ENCODE measurements around the gene ADGRG1.

Gene ADGRG1

DNA sequence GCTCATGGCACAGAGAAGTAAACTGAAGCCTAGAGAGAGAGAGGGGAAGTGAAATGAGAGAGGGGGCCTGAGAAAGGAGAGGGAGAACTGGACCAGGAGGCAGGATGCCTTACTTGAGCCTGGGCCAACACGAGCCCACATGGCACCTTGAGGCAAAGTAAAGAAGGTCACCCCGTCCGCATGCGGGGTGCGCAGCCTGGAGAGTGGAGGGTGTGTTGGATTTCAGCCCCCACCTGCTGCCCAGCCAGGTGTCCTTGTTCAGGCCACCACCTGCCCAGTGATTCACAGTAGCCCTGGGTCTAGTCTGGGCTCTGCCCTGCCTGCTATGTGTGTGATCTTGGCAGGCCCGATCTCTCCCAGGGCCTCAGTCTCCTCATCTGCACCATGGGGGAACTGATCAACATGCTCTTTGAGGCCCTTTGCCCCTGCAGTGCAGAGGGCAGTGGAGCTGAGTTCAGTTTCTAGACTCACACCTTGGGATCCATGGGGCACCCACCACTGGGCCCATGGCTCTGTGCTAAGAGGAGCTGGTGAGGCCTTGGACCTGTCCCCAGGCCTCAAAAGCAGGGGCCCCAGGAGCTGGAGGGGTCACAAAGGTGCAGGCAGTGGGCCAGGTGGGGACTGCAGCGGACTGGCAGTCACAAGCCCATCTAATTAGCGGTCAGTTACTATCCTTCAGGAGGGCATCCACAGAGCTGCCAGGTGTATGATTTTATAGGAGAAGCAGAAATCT is 56.4 kb downstream of the ADGRG1 start:
- no peak for DNase-seq

DNA sequence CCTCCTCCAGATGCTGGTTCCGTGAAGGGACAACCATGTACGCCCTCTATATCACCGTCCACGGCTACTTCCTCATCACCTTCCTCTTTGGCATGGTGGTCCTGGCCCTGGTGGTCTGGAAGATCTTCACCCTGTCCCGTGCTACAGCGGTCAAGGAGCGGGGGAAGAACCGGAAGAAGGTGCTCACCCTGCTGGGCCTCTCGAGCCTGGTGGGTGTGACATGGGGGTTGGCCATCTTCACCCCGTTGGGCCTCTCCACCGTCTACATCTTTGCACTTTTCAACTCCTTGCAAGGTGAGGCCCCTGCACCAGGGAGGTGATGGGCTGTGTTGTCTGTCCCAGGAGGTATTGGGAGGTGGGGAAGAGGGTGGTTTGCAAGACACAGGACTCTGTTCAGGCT is 57.2 kb downstream of the ADGRG1 start:
- DNase-seq, result no peak

DNA sequence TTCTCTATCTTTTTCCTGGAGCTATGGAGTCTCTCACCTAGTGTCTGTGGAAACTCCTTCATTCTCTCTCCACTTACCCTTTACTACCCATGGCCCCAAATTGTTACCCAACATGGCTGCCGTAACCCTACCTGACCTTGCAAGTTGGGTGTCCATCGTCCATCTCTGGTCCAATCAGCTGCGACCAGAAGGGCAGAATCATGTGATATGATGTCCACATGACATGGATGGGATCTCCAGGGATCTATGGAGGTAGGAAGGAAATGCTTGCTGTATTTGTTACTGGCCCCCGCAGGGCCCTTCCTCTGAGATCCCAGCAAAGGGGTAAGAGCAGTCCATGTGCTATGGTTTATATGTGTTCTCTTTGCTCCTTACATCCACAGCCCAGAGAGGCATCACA is 58.1 kb downstream of the ADGRG1 start:
- DNase-seq, result no peak

DNA sequence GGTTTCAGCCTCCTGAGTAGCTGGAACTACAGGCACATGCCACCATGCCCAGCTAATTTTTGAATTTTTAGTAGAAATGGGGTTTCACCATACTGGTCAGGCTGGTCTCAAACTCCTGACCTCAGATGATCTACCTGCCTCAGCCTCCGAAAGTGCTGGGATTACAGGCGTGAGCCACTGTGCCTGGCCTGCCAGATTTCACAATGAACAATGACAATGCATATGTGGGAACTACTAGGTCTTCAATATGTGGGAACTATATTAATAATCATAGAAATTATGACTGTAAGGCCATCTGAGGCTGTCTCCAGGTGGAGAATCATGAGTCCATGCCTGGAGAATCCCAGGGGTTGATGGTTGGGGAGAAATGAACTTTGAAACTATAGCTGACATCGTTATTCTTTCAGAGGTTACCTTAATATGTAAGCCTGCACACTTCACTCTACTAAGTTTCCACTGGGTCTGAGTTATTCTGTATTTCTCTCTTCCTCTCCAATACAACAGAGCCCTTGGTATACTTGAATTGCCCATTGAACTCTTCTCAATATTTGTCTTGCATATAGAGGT is 59.0 kb downstream of the ADGRG1 start:
- no peak for DNase-seq

DNA sequence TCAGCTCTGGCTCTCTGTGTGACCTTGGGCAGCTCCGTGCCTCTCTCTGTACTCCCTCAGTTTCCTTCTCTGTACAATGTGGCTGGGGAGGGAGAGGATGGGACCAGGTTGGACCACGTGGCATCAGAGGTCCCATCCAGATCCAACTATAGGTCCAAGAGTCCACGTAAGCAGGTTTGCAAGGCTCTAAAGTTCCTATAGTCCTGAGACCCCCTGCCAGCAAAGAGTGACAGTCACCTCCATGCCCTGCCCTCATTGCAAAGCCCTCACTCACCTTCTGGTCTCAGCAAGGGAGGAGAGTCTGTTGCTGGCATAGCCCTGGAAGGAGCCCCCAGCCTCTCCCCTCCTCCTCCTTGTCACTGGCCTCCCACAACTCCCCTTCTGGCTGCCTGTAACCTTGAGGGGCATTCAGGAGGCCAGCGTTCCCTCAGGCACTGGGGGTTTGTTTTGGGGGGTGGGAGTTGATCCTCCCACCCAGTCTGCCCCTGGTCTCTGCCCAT is 60.1 kb downstream of the ADGRG1 start:
- no peak for DNase-seq

DNA sequence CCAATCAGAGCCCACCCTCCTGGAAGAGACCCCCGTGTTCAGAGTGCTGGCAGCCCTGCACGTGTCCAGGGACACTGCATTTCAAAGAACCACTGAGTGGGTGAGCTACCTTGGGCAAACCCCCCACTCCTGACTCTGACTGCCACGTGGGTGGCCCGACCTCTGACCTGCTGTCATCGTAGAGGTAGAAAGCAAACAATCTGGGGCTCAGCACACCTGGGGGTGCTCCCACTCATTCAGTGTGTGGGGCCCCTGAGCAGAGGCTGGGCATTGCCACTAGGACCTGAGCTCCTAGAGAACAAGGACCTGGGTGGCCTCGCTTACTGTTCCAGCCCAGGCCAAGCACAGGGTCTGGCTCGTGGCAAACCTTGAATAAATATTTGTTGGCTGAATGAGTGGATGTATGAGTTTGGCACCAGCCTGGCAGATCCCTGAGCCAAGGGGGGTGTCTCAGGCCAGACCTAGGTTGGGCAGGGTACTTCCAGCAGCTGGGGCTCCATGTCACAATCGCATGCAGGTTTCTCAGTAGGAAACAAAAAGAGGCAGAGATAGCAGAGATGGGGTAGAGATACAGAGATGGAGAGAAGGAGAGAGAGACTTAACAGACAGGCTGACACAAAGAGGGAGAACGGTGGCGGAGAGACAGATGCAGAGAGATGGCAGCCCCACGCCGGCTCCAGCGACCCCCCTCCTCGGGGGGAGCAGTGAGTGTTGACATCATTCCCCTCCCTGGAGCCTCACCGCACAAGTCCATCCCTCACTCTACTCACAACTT is 60.7 kb downstream of the ADGRG1 start:
- DNase-seq, result no peak

DNA sequence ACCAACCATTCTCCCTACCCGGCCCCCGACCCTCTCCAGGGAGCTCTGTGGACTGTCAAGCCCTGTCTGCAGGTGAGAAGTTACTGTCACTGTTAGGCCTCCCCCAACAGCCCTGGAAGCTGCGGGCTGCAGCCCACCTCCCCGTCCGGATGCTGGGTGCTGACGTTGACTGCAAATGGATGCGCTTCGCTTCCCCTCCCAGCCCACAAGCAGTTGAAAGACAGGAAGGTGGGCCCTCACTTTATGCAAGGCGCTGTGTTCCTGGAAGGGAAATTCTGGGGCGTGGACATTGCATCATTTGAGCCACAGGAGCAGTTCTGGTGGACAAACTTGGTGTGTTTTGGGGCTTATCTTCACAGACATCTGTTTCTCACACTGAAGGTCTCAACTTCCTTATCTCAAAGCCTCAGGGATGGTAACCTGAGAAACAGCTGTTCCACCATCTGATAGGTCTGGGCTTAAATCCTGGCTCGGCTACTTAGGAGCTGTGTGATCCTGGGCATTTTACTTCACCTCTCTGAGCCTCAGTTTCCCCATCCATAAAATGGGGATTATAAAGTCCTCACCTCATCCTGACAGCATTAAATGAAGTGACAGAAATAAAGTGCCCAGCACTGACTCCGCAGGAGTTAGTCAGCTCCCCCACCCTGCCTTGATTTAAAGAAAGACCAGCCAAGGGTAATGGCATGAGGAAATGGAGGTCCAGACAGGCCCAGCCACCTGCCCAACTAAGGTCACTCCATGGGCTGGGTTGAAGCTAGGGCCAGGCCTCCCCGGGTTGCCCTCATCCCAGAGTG is 61.5 kb downstream of the ADGRG1 start:
- DNase-seq, result no peak

DNA sequence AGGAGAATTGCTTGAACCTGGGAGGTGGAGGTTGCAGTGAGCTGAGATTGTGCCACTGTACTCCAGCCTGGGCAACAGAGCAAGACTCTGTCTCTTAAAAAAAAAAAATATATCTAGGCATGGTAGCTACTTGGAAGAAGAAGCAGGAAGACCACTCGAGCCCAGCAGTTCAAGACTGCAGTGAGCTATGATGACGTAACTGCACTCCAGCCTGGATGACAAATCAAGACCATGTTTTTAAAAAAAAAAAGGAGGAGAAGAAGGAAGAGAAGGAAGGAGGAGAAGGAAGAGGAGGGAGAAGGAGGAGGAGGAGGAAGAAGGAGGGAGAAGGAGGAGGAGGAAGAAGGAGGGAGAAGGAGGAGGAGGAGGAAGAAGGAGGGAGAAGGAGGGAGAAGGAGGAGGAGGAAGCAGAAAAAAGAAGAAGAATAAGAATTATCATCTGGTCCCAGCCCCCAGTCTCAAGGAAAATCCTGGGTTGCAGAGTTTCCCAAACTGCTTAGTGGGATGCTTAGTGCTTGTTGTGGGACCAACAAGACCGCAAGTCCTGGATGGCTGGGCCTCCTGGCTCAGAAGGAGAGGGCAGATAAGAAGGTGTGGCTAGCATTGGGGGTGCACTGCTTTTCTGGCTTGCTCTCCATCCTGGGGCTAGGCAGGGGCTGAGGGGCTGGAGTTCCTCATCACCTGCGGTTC is 62.5 kb downstream of the ADGRG1 start:
- DNase-seq, result no peak

DNA sequence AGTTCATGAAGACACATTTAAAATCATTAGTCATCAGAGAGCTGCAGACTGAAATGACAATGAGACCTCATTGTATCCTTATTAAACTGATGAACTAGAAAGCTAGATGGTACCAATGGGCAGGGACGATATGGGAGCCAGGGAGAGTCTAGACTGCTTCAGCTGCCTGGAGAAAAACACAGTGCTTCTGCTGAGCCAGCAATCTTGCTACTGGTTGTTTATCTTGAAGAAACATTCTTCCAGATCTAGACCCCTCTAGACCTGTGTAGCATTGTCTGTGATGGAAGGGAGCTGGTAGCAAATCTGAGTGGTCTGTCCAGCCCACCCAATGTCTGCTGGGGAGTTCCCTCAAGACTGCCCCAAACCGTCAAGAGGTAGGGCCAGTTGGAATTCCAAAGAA is 64.2 kb downstream of the ADGRG1 start:
- no peak for DNase-seq

DNA sequence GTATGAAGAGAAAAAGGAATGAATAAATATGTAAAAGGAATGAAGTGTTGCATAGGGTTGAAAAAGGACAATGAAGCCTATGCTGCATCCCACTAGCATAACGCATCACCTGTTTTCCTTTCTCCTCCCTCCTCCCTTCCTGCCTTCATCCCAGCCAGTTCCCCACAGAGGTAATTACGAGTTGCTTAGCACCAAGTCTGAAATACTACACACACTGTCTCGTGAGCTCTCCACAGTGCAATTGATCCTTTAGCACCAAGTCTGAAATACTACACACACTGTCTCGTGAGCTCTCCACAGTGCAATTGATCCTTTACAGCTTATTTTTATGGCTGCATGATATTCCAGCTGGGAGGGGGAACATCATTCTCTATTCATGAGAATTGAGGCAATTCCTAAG is 65.1 kb downstream of the ADGRG1 start:
- DNase-seq, result no peak

DNA sequence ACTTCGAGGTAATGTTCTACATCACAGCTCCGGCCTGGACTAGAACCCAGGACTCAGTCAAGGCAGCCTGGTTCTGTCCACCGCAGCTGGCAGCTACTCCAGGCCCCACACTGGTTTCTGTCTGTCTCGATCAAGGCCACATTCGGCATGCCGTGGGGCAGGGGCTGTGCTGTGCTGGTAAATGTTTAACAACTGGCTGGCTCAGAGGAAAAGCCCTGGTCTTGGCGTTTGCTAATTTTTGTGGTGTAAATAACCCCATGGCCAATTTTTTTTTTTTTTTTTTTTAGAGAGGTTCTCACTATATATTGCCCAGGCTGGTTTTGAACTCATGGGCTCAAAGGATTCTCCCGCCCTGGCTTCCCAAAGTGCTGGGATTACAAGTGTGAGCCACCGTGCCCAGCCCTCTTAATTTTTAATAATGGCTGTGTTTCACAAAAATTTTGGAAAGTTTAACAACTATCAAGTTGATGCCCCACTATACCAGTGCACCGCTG is 65.8 kb downstream of the ADGRG1 start:
- no peak for DNase-seq

DNA sequence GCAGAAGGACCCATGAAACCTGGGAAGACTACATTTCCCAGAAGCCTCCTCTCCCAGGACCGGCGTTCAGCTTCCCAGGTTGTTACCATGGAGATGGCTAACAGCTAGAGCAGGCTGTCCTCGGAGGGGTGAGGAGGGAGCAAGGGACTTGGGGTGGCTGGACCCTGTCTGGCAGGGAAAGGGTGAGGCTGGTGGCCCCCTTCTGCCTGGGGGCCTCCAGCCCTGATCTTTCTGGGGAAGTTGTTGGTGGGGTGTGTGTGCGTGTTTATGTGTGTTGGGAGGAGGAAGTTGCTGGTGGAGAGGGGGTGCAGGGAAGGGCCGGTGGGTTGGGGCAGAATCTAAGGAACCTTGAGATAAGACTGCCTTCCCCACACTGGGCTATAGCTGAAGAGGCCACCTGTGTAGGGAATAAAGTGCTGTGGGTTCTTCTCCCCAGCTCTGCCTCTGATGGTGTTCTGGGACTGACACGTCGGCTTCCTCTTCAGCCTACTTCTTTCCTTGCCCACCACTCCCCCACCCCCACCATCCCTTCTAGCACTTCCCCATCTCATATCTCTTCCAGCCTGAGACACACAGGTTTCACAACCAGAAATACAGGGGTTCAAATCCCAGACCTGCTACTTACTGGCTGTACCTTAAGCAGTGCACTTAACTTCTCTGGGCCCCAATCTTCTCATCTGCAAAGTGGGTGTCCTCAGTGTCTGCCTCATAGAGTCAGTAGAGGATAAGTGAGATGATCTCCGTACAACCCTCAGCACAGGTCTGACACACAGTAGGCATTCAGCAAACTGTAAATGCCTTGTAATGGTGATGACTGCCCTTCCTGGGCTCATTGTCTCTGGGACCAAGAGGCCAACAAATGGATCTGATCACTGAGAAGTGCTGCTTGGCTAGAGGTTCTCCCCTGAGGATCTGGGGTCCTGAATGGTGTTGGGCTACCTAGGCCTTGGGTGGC is 66.6 kb downstream of the ADGRG1 start, which contains the start of gene DRC7:
DRC7 (plus strand) TSS at position 82 of the 955 bp plus-strand sequence. CDS start 3,144 bp downstream, outside the sequence.
- peak; percentile 61 to 76 for DNase-seq

DNA sequence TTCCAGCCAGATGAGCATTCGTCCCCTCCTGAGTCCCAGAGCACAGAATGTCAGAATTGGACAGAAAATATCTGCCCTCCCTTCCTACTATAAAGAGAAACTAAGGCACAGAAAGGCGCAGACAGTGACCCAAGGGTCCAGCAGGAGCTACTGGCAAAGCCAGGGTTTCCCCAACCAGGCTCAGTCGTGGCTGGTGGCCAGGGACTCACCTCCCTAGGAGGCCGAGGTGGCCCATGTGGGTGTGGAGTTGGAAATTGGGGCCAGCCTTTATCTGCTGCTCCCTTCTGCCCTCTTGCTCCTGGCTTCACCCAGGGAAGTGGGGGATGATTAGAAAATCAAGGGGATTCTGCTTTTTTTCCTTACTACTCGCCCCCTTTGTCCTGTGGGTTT is 67.2 kb downstream of the ADGRG1 start:
- no peak for DNase-seq

DNA sequence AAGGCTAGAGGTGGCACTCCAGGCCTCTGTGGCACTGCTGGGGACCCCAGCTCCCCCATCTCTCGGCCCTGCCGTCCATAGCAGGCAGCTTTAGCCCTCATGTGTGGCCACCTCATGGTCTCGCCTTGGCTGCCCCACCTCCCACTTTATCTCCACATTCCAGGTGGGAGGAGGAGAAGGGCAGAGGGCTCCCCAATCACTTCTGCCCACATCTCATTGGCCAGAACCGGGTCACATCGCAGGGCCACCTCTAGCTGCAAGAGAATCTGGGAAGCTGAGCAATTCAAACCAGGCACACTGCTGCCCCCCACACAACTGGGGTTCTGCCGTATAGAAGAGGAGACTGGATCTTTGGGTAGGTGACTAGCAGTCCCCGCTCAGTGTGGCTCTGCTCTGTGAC is 67.8 kb downstream of the ADGRG1 start:
- DNase-seq, result no peak

DNA sequence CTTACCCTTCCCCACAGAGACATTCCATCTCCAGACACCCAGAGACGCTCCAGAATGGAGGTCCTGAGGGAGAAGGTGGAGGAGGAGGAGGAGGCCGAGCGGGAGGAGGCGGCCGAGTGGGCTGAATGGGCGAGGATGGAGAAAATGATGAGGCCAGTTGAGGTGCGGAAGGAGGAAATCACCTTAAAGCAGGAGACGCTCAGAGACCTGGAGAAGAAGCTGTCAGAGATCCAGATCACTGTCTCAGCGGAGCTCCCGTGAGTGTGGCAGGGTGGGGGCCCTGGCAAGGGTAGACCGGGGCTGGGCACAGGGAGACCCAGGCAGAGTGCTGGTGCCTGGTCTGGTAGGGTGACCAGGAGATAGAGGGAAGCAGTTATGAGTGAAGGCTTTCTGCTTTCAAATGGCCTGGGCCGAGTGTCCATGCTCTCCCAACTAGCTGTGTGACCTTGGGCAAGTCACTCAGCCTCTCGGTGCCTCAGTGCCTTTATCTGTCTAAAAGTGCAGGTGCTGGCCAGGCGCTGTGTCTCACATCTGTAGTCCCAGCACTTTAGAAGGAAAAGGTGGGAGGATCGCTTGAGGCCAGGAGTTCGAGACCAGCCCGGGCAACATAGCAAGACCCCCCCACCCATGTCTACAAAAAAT is 69.6 kb downstream of the ADGRG1 start:
- DNase-seq, result no peak

DNA sequence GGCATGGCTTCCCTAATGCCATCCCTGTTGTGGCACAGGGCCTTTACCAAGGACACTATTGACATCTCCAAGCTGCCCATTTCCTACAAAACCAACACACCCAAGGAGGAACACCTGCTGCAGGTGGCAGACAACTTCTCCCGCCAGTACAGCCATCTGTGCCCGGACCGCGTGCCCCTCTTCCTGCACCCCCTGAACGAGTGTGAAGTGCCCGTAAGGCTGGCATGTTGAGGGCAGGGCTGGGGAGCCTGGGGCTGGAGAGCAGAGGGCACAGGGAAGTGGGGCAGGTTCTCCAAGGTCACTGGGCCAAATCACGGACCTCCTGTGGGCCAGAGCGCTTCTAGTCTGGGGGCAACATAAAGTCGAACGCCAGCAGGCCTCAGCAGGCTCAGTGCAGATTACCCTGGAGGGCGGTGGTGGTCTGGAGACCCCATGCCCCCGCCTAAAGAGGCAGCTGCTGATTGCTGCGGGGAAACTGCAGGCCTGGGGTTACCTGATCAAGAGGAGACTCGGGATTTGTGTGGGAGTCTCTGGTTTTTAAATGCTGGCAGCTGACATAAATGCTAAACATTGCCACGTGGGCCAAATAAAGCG is 70.5 kb downstream of the ADGRG1 start:
- DNase-seq, result no peak

DNA sequence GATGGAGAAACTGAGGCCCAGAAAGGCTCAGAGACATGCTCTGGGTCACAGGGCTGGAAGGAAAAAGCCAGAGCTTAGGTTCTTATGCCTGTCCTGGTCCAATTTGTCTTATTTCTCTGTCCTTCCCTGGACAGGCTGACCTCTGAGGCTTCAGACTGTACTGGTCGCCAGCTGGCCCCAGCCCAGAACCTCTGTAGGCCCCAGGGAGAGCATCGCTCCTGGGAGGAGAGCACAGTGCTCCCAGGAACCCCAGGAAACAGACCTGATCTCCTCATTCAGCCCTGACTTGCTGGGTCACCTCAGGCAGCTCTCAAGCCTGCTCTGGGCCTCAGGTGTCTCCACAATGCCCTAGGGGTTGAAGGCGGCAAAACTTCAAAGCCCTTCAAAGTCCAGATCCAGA is 71.1 kb downstream of the ADGRG1 start:
- DNase-seq, result no peak

DNA sequence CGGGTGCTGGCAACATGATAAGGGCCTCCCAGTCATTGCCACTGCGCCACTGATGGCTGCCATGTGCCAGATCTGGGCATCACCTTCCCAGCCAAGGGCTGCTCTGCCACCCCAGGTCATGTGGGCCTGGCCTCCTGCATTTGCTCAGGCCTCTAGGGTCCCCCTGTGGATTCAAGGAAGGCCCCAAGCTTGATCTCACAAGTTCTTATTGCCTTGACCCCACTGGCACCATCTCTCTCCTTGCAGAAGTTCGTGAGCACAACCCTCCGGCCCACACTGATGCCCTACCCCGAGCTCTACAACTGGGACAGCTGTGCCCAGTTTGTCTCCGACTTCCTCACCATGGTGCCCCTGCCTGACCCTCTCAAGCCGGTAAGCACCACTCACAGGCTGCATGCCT is 71.5 kb downstream of the ADGRG1 start:
- DNase-seq, result no peak

DNA sequence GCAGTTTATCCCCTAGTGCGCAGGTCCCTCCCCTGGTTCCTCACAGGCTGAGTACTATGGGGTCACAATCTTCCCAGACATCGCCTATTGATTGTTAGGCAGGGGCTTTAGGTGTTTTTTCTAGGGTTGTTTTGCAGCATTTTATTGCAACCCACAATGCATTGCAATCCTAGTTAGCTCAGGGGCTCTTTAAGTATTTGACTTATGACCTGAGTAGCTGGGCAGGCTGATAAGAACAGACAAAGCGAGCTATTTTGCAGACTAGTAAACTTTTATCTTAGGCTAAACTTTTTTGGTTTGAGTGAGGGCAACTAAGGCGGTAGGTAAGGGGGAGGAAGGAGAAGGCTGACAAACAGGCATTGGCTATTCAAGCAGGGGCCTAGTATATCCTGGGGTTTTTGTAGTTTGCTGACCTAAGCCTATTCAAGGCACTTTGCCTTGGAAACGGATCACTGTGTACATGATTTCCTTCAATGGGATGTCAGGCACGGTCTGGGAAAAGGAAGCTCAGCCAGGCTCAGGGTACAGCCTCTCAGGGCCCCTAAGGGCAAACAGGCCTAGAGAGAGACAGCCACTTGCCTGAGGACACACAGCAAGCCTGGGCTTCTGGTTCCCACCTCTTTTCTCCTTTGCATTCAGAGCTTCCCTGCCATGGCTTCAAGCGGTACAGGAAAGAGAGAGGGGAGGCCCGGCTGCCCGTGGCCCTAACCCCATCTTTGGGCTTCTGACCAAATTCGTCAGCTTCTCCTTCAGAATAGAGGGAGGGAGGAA is 72.5 kb downstream of the ADGRG1 start:
- DNase-seq, result no peak
